Activated CD4-positive, CD25-positive, alpha-beta regulatory T cell treated with anti-CD3 and anti-CD28 coated beads, Interleukin-2, amount 50 U/mL, for 16 hours (primary cell): ENCODE measurements around the gene ROR2.
"Not testable (repeated sequence)": the region's sequence is repeated elsewhere in the genome, so short reads cannot be mapped to it uniquely, and the experiment has no call there.

Source experiments
- DNase-seq: peaks from one replicate; pipeline ENCODE4 v3.0.0-alpha.2; 2020; ENCODE audit warnings: low read depth, low spot score

Gene ROR2

DNA sequence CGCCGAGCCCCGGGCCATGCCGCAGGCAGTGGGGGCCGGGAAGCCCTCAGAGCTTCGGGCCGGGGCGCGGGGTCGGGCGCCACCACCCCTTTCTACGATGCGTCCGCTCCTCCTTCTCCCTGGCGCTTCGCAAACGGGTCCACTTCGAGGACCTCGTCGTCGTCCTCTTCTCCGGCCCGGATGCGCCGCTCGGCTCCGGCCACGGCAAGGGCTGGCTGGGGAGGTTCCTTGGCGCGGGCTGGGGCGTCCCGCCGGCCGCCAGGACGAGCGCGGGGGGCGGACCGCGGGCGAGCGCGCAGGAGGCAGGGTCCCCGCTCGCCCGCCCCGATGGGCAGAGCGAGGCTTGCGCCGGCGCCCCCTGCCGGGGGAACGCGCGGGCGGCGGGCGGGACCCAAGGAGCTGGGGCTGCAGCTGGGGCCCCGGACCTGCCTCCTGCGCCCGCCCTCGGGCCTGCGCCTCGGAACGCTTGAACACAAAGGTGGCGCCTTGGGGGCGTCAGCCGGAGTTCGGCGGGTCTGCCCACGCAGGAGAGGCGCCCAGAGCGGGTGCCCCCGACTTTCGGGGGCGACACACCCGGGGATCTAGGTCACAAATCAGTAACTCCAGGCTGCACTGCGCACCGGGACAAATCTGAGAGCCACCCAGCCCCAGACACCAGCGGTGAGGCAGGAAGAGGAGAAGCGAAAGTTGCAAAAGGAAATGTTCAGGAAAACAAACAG, at the start of gene ROR2:
ROR2 (minus strand) TSS at position 283 of the 719 bp plus-strand sequence.
- DNase-seq = no peak

GRCh38 chr9:91995000-91995655, 45.1 kb upstream of the ROR2 start:
- no peak for DNase-seq

DNA sequence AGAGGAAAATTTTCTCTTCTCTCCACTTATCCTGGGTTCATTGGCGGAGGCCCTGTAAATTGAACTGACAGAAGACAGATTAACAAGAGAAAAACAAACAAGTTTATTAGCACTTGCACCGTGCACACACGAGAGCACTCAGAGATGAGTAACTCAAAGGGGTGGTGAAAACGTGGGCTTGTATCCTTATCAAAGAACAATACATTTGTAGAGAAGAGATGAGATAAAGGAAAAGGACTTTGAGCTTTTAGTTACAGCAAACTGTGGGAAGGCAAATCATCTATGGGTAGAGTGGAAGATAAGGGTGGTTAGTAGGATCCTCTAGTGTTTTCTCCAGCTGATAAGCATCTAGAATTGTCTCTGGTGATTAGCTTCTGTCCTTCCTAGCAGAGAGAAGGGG, 44.4 kb upstream of the ROR2 start:
- no peak for DNase-seq

DNA sequence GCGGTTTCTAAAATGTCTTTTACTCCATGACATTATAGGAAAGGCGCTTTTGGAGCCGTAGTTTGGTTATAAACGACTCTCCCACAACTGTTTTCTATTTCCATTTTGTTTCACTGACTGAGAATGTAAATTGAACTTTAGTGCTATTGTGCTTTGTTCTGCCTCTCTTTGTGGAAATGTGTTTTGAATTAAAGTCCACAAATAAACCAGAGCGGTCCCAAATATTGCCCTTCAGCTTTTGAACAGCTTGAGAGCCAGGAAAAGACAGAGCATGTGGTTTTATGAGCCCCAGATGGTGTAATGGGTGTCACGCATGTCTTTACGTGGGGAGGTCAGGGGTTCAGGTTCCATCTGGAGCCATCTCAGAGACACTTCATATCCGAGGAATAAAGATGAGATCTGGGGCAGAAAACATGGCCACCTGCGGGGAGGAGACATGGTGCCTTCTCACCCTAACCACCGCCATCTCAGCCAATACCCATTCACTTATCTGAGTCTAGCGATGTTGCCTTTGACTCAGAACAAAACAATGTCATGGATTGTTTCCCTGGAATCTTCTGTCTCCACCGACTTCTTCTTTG, 42.5 kb upstream of the ROR2 start:
- DNase-seq = no peak

DNA sequence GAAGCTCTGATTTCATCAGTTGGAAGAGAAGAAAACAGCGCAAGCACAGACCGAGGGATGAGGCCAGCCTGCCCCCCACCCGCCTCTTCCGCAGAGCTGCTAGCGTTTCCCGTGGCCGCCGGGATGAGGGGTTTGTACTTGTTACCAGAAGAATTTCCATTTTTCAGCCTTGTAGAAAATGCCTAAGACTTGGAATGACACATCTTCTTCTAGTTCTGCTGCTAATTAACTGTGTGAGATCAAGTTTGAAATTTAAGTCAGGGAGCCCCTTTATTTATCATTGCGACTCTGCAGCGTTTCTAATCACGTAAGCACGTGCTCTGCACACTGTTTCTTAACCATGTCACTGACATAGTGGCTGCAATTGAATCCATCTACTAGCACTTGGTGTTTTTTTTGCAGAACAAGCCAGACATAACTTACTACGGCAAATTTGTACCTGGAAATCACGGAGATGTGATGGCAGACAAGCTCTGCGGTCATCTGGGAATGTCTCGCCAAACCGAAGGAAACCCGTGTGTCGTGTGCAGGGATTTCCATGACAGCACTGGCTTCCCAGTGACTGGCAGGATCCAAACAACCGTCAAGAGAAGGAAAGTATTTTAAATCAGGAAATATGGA, 41.8 kb upstream of the ROR2 start:
- no peak for DNase-seq

GRCh38 chr9:91986248-91986647, 36.2 kb upstream of the ROR2 start:
- DNase-seq = no peak

DNA sequence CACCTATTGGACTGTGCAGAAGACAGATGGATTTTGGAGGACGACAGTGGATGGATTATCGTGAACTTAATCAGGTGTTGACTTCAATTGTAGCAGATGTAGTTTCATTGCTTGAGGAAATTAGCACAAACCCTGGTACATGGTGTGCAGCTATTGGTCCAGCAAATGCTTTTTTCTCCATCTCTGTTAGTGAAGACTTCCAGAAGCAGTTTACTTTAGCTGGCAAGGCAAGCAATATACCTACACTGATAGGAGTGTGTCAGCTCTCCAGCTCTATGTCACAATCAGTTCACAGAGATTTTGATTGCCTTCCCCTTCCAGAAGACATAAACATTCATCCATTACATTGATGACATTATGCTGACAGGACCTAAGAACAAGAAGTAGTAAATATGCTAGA, 35.7 kb upstream of the ROR2 start:
- DNase-seq = no peak

DNA sequence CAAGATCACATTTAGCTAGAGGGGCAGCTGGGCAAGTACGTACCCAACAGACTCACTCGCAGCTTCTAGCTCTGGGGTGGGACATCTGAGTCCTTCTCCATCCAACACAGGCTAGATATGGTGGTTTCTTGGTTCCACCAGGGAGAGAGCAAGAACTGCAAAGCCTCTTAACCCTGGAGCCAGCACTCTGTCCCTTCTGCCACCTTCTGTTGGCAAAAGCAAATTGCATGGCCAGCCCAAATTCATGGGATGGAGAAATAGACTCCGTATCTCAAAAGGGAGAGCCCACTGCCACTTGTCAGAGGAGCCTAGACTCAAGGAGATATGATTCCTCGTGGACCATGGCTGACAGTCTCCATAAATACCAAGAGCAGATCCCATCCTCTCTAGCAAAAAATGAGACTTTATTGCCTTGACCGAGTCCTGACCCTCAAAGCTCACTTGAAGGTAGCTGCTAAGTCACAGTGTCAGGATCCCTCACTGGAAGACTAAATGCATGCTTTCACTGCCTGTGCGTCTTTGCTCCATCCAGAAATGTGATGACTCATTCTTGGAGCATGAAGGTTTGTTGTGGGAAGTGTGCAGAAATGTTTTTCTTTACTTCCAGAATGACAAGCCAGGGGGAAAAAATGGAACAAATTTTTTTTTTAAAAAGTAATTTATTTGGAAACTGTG, 28.8 kb upstream of the ROR2 start:
- DNase-seq = no peak

DNA sequence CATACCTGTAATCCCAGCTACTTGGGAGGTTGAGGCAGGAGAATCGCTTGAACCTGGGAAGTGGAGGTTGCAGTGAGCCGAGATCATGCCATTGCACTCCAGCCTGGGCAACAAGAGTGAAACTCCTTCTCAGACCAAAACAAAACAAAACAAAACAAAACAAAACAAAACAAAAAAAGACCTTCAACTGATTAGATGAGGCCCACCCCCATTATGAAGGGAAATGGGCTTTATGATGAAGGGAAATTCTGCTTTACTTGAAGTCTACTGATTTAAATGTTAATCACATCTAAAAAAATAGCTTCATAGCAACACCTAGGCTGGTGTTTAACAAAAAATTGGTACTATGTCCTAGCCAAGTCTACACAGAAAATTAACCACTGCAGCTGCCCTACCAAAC, 25.2 kb upstream of the ROR2 start:
- DNase-seq = not testable (repeated sequence)

GRCh38 chr9:91972711-91973110, 22.7 kb upstream of the ROR2 start:
- no peak for DNase-seq

DNA sequence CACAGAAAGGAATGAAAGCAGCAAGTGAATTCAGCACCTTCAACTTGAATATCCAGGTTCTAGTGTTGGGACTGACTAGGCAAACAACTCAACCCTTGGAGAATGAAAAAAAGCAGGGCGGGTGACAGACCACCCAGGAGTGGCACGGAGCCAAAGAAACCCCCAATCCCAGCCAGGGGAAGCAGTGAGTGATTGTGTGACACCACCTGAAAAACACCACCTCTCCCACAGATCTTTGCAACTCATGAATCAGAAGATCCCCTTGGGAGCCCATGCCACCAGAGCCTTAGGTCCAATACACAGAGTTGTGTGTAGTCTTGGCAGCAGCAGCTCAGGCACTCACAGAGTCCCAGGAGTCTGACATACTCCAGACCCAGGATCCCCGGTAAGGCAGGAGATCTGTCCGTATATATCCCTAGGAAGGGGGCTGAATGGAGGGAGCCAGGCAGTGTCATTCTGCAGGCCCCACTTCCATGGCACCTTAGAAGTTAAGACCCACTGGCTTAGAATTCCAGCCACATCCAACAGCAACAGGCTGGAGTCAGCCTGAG, 22.1 kb upstream of the ROR2 start:
- DNase-seq = no peak

- DNase-seq = no peak
Measured at GRCh38 chr9:91967259-91967658, 17.2 kb upstream of the ROR2 start.

DNA sequence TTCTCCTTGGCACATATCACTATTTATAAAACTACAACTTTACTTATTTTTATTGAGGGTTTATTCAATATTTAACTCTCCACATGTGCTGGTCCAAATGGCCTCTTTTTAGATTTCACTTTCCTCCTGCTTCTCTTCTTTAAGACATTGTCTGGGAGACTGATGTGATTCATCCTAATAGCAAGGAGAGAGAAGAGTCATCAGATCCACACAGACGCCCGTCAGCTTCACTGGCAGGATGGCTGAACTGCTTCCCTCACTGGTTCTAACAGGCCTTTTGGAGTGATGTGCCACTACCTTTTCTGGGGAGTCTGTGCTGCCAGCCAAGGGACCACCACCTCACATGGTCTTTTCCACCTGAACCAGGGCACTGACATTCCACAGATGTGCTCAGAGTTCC, 16.5 kb upstream of the ROR2 start:
- DNase-seq = no peak

DNA sequence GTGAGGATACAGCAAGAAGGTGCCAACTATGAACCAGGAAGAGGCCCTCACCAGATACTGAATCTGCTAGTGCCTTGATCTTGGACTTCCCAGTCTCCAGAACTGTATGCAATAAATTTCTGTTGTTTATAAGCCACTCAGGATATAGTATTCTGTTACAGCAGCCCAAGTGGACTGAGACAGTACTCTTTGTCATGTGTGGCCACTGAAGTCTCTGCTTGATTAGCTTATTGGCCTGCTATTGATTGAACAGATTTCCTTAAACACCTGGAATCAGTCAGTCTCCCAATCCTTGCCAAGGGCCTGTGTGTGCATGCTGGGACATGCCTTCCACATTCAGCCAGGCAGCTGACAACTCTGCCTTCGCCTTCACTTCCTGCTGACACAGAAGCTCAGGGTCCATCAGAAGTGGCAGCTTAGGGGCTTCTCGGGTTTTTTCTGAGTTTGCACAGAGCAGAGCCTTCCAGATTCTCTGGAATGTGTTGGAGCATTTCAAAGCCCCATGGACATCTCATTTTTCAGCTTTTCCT, 13.7 kb upstream of the ROR2 start:
- DNase-seq = no peak

DNA sequence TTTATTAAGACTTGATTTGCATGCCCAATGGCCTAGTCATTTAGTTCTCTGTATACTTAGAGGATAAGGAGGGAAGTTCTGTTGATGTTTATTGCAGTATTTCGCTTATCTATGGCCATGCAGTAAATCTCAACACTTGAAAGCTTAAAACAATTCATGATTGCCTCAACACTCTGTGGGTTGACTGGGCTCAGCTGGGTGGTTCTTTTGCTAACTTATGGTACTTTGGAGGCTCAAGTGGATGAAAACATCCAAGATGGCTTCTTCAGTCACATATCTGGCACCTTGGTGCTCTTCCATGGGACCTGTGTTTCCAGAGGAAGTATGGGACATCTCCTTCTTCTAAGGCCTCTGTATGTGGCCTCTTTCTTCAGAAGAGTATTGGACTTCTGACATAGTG, 10.3 kb upstream of the ROR2 start:
- no peak for DNase-seq

- no peak for DNase-seq
Measured at GRCh38 chr9:91958174-91958573, 8.1 kb upstream of the ROR2 start.

DNA sequence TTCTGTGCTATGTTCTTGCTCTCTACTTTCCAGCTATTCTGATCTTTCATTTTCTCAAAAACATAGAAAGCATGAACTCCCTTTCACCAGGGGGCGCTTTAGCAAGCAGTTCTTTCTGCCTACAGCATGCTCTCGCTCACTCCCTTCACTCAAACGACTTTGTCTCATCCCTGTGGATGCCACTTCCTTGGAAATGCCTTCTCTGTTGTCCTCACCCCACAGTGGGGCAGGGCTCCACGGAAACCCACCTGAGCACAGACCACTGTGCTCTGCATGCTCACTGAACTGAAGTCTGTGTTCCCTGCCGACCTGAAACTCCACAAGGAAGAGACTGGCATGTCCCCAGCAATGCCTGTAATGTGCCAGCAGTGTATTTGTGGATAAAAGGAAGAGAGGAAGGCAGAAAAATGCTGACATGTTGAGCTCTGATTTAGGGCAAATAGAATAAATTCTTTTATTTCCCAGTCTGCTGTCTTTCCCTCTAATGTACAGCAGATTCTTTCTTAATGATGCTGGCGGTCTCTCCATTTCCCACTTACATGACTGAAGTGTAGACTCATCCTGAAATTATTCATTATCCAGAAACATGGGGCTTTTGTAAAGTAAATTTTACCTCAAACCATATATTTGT, 4.9 kb upstream of the ROR2 start:
- DNase-seq = no peak

DNA sequence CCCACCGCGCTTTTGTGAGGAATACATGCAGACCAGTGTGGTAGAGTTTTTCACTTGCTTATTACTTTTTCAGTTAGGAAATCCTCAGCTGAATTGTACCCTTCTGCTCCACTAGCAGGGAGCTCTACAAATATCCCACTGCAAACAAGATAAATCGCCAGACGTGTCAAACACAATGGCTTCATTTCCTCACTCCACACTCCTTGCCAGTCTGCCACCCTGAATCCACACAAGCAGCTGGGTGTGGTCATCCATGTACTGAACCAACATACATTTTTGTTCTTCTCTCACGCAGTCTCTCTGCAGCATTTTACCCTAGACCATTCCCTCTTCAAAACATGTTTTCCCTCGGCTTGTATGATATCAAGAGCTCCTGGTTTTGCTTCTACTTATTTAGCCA, 3.7 kb upstream of the ROR2 start:
- no peak for DNase-seq

- no peak for DNase-seq
Measured at GRCh38 chr9:91951944-91952520, 2.0 kb upstream of the ROR2 start.

DNA sequence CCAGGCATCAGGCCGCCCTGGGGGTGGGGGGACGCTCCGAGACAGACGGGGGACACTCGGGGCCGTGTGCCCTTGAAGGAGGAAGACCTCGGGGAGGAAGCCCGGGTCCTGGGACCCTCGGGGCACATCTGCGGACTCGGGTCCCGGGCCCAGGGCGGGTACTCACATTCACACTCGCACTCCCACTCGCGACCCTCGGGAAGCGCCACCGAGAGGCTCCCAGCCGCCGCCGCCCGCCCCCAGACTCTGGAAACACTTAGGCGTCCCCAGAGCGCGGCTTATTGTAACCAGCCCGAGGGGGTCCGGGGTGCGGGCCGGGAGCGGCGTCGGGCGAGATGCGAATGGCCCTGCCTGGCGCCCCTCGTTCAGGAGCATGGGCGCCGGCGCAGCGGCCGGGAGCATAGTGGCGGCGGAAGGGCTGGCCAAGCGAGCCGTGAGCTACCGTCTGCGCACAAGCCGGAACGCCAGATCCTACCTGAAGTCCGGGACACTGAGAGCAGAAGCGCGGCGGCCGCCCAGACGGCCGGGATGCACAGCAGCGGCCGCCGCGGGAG, 559 bp downstream of the ROR2 start:
- no peak for DNase-seq
